Measurements from ENCODE around the gene RAI1. TPM values are rescaled to one million over a fixed set of nuclear protein-coding genes. Genes with fewer than 3 reads are reported as not detected.

Gene RAI1
- total and polyA plus RNA-seq, 2 of the 13 experiments (the other 11 are each of a cell fraction or from before 2014, with no cell fraction given): 3.4 to 5.2 TPM

- TF ChIP-seq ZNF275 (CRISPR knock-in tag; IDR thresholded peaks at IDR 0.05; ENCODE audit: borderline replicate concordance) (no peak), GRHL1 (CRISPR knock-in tag; conservative IDR thresholded peaks at IDR 0.05) (no peak), ZNF17 (CRISPR knock-in tag; IDR thresholded peaks at IDR 0.05) (no peak), NR2F1 (CRISPR knock-in tag; IDR thresholded peaks at IDR 0.05) (no peak), CCDC6 (CRISPR knock-in tag; IDR thresholded peaks at IDR 0.05) (no peak), HNF4A (CRISPR knock-in tag; IDR thresholded peaks at IDR 0.05) (no peak), POLR2A (IDR thresholded peaks at IDR 0.05; ENCODE audit: insufficient read depth in 1 of 2, low read depth in 2 of 2, low read length in 2 of 2) (no peak), SMAD1 (CRISPR knock-in tag; IDR thresholded peaks at IDR 0.05; ENCODE audit: borderline replicate concordance, low read depth) (no peak)
Measured at GRCh38 chr17:17765359-17766076, 84.3 kb downstream of the RAI1 start (continued).

GRCh38 chr17:17766077-17766743 lies 85.0 kb downstream of the RAI1 start:
- peaks cover 26% of the 10 kb centered on the region for H3K4me1 ChIP-seq (ENCODE audit: insufficient read depth, low read length)
- H3K9ac ChIP-seq (ENCODE audit: insufficient read depth, low read depth, low read length): no peak overlapping the region
- no peaks in the 10 kb centered on the region for H3K27me3 ChIP-seq (ENCODE audit: control insufficient read depth in 1 of 2, insufficient read depth in 2 of 2, low read length in 2 of 2)
- TF ChIP-seq THRA (CRISPR knock-in tag; IDR thresholded peaks at IDR 0.05; ENCODE audit: borderline replicate concordance) (no peak), AGO2 (optimal IDR thresholded peaks at IDR 0.05; ENCODE audit: low read depth, low read length) (peak; percentile 58)
- no peaks in the 10 kb centered on the region for H3K79me2 ChIP-seq (ENCODE audit: insufficient read depth, low read length)
- in situ Hi-C loops (cut with HindIII; ENCODE audit: extremely low pct_ligation_motif_present, low pct_unique_long_range_greater_than_20kb) (no loop called here), intact Hi-C loops (cut with micrococcal nuclease; ENCODE audit: unreplicated experiment) (no loop called here)
- FAIRE-seq (no peak), DNase-seq (ENCODE audit: low spot score) (no peak), ATAC-seq (no peak)
- no peak overlapping the region for H3K27ac ChIP-seq (ENCODE audit: extremely low read length, insufficient read depth, low read length)
- POLR2A ChIA-PET: no interaction called here
- CTCF ChIA-PET (ENCODE audit: low intra/inter-chr PET ratio, low total read pairs): no interaction called here
- H3K36me3 ChIP-seq (replicated peaks in 1 of 2; ENCODE audit: control insufficient read depth in 1 of 2, insufficient read depth in 2 of 2, low read length in 2 of 2): peaks cover 0 to 11% of the 10 kb centered on the region in 2 experiments; a peak in 3 of 5 replicates
- no TSS peak for BruUV-seq (replicated peaks)
- no peak overlapping the region for H3K4me2 ChIP-seq (ENCODE audit: low read depth, low read length)
- peaks cover 14% of the 10 kb centered on the region; the same call in 1 of the 2 replicates for H4K20me1 ChIP-seq (ENCODE audit: insufficient read depth, low read length)
- H2AFZ ChIP-seq (ENCODE audit: low read length): no peak overlapping the region
- no peak overlapping the region for H3K4me3 ChIP-seq (replicated peaks in 1 of 3; ENCODE audit: insufficient read depth in 1 of 3, low read depth in 2 of 3, low read length in 3 of 3)
- 97% methylated on average over 16 of the region's 20 CpGs for WGBS (ENCODE audit: low lambda C conversion rate)
- H3K9me3 ChIP-seq (ENCODE audit: low read length): no peaks in the 10 kb centered on the region

Data from HepG2 (cell line).